Retina (tissue), 1 donor: ENCODE results near the gene TRIM14.
"Not testable (repeated sequence)": the region's sequence is repeated elsewhere in the genome, so short reads cannot be mapped to it uniquely, and the experiment has no call there.

Experiments used
- DNase-seq: peaks from one replicate; pipeline ENCODE4 v3.0.0-alpha.2; 2016

TRIM14 gene

DNA sequence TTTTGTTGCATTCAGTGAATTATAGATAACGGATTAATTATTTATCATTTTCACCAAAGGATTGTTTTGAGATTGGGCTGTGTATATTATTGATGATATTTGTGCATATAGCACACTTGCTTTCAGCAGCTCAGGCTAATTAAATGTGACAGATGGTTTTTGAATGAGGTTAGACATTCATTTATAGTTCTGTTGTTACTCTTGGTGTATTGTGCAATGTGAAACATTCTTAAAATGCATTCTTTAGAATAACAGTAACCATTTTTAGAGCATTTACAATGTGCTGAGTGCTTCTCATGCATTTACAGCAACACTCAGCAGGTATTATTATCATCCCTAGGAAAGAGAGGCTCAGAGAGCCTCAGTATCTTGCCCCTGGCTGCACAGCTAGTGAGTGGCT is 38.7 kb downstream of the TRIM14 start:
- DNase-seq = peak; percentile 28

DNA sequence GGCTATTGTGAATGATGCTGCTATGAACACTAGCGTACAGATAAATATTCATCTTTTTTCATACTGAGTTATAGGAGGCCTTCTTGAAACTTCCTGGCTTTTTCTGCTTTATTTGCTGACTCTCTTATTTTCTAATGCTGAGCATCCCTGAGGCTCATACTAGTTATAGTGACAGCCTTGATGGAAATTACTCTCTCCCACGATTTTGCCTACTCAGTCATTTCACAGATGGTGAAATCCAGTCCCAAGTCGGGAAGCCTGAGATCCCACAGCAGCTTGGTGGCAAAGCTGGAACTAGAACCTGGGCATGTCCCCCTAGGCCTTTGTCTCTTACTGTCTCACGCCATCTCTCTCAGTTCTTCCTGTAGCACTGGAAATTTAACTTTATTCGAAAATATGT is 40.1 kb downstream of the TRIM14 start:
- DNase-seq = peak; percentile 19

DNA sequence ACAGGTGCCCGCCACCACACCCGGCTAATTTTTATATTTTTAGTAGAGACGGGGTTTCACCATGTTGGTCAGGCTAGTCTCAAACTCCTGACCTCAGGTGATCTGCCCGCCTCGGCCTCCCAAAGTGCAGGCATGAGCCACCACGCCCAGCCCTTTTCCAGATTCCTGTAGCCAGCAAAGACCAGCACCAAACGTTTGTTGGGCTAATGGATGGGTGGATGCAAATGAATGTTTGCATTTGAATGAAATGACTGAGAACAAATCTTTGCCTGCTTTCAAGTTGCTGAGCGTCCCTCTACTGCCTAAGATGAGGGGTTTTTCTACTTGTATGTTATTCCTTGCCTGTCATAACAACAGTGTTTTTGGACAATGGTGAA is 42.5 kb downstream of the TRIM14 start:
- DNase-seq = not testable (repeated sequence)

DNA sequence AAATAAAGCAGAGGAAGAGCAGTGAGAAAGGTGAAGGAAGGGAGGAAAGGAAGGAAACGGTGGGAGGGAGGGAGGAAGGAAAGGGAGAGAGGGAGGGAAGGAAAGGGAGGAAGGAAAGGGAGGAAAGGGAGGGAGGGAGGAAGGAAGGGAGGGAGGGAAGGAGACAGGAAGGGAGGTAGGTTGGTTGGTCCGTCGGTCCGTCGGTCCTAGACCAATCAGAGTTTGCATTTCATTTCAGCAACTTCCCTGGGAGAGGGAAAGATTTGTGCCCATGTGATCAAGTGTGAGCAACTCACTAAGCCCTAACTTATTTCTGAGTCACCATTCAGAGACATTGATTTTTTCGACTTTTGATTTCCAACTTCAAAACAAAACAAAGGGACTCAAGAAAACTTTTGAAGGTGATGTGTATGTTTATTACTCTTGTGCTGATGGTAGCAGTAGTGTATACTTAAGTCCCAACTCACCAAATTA is 43.7 kb downstream of the TRIM14 start:
- no peak for DNase-seq

DNA sequence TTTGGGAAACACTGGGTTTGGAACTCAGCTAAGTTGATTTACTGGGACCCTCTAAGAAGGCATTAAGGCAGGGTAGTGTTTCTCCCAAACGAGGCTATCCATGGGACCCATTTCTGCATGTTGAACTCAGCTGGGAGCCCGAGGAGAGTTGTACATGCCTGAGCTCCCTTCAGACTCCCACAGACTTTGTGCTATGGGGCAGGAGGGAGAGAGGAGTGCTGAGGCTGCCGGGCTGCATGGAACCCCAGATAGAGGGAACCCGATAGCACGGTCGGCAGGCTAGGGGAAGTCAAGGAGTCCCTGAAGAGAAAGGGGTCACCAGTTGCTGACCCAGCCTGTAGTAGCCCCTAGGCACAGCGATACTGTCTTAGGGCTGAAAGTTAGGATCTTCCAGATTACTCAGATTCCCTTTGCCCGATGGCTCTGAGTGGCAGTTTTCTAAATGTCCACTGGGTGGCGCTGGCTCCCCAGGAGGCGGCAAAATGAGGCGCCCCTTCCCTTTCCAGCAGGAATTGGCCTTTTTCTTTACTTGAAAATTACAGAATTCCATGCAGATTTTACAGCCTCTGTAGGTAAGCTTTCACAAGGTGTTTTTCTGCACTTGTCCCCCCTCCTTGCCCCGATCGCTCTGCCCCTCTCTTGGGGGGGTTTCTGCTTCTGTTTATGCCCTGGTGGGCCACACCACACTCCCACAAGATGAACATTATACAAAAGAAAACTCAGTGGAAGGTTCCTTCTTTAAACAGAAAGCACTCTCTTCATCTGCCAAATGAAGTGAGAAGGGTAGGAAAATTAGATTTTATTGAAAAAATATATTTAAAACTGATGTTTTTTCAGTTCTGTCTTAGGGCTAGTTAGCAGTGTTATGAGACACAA is 44.7 kb downstream of the TRIM14 start:
- peak; percentile 81 for DNase-seq

DNA sequence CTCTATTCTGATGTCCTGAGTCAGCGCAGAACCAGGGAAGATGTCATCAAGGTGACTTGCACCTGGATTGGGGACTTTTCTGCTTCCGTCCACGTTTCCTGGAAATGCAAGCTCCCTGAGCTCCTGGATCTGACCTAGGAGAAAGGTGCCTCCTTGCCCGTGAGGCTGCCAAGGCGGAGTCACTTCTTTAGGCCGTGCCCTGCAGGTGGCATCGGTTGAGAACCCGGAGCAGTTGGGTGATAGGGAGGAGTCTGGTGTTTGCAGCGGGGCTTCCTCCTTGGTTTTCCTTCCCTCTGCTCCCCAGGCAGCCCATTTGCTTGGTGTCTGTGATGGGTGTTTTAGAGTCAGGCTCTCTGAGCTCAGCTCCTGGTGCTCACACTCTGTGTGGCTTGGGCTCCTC is 47.3 kb downstream of the TRIM14 start:
- no peak for DNase-seq

DNA sequence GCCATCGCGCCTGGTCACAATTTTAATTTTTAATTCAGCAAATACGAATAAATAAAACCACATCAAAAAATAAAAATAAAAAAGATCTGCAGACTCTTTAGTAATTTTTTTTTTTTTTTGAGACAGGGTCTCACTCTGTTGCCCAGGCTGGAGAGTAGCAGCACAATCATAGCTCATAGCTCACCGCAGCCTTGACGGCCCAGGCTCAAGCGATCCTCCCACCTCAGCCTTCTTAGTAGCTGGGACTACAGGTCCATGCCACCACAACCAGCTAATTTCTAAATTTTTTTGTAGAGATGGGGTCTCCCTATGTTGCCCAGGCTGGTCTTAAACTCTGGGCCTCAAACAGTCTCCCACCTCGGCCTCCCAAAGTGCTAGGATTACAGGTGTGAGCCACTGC is 48.3 kb downstream of the TRIM14 start:
- no peak for DNase-seq

DNA sequence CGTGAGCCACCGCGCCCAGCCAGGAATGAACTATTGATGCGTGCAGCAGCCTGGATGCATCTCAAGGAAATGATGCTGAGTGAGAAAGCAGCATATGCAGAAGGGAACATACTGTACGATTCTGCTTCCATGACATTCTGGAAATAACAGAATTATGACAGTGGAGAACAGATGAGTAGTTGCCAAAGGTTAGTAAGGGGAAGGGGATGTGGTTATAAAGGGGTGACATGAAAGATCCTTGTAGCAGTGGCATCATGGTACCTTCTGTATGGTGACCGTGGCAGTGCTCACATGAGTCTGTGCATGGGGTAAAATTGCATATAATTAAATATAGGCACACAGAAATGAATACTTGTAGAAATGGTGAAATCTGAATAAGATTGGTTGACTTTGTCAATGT is 49.5 kb downstream of the TRIM14 start:
- no peak for DNase-seq

DNA sequence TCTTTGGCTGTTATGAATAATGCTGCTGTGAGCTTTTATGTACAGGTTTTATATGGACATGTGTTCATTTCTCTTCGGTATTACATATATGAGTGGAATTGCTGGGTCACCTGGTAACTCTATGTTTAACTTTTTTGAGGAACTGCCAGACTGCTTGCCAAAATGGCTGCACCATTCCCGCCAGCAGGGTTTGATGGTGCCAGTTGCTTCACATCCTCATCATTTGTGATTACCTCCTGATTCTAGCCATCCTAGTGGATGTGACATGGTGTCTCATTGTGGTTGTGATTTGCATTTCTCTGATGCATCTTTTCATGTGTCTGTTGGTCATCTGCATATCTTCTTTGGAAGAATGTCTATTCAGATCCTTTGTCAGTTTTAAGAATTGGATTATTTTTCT is 51.8 kb downstream of the TRIM14 start:
- DNase-seq = no peak

DNA sequence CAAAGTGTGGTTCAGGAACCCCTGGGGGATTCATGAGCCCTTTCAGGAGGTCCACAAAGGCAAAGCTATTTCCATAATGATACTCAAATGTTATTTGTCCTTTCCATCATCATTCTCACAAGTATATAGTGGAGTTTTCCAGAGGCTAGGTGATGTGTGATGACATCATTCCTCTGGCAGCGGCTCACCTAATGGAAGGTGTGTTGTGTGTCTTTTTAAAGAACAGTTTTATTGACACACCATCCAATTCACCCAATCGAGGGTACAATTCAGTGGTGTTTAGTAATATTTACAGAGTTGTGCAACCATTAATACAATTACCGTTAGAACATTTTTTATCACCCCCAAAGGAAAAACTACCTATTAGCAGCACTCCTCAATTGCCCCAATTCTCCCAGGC is 52.8 kb downstream of the TRIM14 start:
- DNase-seq = no peak

DNA sequence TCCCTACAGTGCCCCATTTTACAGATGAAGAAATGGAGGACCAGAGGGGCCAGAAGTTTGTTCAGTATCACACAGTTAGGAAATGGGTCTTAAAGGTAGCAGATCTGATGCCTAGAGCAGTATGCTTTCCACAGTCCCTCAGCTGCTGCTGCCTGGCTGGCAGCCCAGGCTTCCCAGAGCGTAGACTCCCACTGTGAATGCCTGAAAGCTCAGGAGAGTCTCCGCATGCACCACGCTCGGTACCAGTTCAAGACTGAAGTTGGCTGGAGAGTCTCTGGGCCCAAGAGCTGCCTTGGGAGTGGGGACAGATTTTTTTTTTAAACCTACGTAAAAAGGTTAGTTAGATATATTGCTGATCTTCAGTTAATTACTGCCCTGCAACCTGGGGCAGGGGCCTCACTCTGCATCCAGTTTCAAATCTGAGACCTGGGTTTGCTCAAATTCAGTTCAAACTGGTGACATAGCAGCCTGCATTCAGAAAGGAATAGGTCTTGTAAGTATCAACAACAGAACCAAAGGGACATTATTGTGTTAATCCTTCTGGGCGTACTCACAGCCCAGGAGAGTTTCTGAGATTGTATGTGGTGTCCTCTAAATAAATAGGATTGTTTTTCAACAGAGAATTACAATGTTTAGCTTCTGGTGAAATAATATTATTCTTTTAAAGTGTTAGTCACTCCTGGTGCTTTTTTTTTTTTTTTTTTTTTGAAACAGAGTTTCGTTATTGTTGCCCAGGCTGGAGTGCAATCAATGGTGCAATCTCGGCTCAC is 54.2 kb downstream of the TRIM14 start:
- DNase-seq = no peak

DNA sequence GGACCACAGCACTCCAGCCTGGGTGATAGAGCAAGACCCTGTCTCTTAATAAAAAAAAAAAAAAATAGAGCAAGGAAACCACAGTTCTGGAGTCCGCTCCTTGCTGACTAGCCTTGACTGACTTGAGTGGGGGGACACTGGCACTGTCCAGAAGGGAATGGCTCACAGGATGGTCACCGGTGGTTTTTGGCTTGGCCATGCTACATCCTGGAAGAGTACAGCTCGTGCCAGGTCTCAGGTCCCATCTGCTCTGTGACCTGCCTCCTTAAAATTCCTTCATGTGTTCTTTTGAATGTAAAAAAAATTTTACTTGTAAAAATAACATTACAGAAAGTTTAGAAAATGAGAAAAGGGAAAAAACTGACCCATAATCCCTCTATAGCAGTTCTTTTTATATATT is 56.9 kb downstream of the TRIM14 start:
- no peak for DNase-seq

DNA sequence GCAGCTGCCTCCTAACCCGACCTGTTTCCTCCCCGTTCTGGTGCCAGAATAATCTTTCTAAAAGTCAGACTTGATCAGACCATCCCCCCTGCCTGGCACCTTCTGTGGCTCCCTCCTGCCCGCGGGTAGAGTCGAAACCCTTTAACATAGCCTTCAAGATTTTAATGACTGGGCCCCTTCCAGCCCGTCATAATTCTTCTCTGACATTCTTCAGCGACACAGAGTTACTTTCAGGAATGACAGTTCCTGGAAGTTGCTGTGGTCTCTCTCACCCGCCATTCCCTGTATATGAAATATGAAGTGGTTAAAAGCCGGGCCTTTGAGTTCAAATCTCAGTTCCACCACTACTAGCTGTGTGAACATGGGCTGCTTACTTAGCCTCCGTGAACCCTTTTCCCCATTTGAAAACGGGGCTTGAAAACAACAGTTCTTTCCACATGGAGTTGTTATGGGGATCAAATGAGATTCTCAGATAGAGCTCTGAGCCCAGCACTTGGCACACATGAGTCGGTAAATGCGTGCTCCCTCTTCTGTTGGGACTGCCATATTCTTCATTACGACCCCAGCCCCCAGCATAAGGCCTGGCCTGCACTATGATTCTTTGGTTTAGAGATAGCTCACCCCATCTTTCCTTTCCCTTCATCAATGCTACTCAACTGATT is 61.8 kb downstream of the TRIM14 start:
- no peak for DNase-seq

DNA sequence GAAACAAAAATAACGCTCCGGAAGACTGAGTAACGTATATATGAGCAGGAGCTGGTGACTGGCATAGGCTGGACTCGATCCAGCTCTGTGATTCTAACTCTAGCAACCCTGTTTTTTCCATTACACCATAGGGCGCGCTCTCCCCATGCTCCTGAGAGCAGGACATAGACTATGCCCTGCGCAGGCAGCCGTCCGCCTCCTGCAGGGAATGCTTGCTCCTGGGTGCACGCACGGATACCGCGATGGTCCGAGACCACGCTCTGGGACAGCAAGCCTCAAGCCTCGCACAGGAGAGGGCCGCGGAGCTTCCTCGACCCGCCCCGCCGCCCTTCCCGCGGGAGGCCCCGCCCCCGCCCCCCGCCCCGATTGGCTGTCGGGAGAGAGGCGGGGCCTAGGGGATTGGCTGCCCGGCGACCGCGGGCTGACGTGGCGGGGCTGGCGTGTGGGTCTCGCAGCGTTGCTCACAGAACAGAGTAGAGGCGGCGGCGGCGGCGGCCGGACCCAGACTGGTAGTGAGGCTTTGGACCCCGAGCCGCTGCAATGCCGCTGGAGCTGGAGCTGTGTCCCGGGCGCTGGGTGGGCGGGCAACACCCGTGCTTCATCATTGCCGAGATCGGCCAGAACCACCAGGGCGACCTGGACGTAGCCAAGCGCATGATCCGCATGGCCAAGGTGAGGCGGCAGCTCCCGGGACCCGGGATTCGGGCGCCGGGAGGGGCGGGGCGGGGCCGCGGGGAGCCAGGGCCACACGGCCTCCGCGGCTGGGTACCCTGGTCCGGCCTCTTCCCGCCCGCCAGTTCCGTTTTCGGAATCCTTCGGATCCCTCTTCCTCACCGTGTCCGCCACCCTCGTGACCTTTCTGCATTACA is 62.5 kb downstream of the TRIM14 start, which contains the start of gene NANS:
NANS (plus strand) TSS at position 464 of the 869 bp plus-strand sequence; CDS start at position 541, 77 bp downstream.
- peak; percentile 89 for DNase-seq

DNA sequence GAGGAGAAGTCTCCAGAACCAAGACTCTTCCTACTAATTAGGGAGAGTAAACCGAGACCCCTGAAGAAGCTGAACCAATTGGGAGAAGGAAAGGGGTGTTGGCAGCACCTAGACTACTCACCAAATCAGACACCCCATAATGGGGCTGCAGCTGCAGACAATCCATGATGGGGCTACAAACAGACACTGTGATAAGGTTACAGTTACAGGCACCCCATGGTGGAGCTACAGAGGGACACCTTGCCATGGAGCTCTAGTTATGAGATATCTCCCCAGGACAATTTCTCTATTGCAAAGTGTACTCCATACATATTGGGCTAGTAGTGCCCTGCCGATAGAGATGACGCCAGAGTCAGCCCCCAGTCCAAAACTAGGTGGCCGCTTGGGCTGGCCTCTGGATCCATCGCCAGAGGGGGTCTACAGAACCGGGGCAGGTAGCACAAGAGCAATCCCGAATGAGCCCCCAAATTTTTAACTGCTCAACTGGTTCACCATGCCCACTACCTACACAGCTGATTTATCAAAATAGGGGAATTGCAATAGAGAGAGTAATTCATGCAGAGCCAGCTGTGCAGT is 64.6 kb downstream of the TRIM14 start:
- DNase-seq = no peak

DNA sequence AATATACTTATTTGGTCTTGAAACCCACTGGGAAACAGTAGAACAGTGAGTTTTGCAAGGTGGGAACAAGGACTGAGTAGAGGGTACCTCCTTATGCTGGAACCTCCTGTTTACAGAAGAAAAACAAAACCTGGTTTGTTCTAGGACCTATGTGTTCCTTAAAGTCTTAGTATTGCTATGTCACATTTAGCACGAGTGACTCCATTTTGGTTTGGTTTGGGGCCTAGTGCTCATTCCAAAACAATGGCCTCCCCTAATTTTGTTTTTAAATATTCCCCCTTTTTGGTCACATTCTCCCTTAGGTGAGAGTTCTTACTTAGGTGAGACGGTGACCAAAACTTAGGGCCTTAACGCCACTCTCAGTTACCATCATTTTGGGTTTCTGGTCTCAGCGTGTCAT is 68.7 kb downstream of the TRIM14 start:
- no peak for DNase-seq

DNA sequence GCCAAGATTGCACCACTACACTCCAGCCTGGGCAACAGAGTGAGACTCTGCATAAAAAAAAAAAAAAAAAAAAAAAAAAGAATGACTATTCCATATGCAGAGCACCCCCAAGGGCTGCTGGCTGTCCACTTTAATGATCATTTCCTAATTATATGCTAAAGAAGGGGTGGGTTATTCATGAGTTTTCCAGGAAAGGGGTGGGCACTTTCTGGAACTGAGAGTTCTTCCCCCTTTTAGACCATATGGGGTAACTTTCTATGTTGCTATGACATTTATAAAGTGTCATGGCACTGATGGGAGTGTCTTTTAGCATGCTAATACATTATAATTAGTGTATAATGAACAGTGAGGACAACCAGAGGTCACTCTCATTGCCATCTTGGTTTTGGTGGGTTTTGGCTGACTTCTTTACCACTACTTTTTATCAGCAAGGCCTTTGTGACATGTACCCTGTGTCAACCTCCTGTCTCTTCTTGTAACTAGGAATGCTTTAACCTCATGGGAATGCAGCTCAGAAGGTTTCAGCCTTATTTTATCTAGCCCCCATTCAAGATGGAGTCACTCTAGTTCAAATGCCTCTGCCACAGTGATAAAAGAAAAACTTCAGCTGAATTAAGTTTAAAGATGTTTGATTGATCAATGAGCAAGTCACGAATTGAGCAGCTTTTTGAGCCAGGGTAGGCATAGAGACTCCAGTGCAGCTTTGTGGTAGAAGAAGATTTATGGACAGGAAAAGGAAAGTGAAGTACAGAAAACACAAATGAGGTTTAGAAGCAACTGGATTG is 69.5 kb downstream of the TRIM14 start:
- no peak for DNase-seq

DNA sequence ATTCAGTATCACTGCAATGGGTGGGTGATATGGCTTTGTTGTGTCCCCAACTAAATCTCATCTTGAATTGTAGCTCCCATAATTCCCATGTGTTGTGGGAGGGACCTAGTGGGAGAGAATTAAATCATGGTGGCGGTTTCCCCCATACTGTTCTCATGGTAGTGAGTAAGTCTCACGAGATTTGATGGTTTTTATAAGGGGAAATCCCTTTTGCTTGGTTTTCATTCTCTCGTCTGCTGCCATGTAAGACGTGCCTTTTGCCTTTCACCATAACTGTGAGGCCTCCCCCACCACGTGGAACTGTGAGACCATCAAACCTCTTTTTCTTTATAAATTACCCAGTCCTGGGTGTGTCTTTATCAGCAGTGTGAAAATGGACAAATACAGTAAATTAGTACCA is 72.0 kb downstream of the TRIM14 start:
- DNase-seq = no peak

DNA sequence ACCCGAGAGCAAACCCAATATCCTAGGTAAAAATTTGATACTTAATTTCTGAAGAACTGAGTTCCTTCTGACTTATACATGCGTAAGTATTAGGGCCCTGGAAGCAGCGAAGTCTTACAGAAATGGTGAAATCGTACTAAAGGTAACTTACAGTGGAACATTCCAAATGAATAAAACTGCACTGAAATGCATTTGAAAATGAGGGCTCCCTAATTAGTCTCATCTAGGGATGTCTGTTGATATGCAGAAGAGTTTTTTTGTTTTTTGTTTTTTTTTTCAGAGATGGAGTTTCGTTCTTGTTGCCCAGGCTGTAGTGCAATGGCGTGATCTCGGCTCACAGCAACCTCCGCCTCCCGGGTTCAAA is 72.9 kb downstream of the TRIM14 start:
- DNase-seq = no peak

DNA sequence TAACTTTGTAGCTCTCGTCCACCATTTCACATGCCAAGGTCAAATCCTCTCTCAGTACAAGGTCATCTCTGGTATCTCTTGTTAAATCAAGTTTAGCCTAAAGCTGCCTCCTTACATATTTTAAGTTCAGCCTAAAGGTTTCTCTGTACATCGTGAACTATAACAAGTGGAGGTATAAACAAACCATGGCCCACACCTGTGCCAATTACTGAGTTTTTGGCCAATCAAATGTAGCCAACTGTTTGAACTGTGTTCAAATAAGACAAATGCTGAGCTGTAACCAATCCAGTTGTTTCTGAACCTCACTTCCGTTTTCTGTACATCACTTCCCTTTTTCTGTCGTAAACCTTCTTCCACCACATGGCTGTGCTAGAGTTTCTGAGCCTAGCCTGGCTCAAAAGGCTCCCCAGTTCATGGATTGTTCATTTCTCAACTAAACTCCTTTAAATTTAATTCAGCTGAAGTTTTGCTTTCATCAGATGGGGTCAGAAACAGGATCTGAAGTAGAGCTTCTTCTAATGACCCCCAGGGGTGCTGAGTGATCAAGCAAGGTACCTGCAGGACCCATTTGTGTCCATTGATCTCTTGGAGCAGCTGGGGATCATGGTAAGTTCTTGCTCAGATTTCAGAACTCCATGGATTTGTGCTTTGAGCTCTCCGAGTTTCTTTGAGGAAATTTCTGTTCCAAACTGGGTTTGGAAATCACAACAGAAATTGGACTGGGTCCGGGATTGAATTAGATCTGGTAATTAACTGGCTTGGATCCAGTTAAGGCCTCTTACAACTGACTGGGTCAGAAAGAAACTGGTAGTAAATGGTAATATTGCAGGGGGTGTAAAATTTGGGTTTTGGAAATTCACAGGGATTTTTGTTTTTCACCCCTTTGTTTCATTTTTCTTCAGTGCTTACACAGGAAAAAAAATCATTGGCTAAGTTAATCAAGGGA is 73.5 kb downstream of the TRIM14 start:
- no peak for DNase-seq
